Nucleus accumbens (tissue), 56 donors: ENCODE data around the gene GPRASP1.
"Not testable (repeated sequence)": the region's sequence is repeated elsewhere in the genome, so short reads cannot be mapped to it uniquely, and the experiment has no call there.

Experiments used
- DNase-seq, 56 donors: peaks; one replicate each; lab custom pipeline; 2025; lab: John Stamatoyannopoulos, UW

The GPRASP1 gene

GRCh38 chrX:102651242-102652011 is at the start of gene GPRASP1:
GPRASP1 (plus strand) TSS chrX:102651483; CDS start chrX:102653914, 2,431 bp downstream.
- DNase-seq = peak in 54 of 56 donors; percentile 2 to 81 (median 38)

- no peak for DNase-seq
These were observed 47.0 kb upstream of the GPRASP1 start for GRCh38 chrX:102604327-102604726.

- no peak for DNase-seq
These were observed 45.2 kb upstream of the GPRASP1 start for GRCh38 chrX:102606115-102606514.

DNA sequence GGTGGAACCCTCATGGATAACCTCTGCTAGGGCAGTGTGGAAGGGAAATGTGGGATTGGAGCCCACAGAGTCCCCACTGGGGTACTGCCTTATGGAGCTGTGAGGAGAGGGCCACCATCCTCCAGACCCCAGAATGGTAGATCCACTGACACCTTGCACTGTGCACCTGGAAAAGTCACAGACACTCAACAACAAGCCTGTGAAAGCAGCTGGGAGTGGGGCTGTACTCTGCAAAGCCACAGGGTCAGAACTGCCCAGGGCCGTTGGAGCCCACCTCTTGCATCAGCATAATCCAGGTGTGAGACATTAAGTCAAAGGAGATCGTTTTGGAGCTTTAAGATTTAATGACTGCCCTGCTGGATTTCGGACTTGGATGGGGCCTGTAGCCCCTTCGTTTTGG is 40.4 kb upstream of the GPRASP1 start:
- no peak for DNase-seq

DNA sequence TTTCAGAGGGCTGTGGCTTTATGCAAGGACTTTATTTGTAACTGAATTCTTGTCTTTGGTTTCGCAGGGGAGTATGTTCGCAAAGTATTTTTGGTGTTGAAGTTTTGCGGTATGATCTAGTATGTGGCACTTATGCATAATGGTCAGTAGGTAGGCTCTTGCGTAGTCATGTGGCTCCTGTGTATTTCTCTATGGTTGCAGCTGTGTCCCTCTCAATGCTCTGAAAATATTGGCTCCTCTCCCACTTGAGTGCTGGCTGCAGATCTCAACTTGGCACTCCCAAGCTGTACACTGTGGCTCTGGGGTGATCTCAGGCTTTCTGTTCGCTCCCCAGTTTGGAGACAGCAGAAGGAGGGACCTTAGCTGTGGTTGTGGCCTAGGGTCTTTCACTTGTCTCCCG is 27.2 kb upstream of the GPRASP1 start:
- peak in 9 of 56 donors; percentile 0 to 11 (median 2) for DNase-seq

DNA sequence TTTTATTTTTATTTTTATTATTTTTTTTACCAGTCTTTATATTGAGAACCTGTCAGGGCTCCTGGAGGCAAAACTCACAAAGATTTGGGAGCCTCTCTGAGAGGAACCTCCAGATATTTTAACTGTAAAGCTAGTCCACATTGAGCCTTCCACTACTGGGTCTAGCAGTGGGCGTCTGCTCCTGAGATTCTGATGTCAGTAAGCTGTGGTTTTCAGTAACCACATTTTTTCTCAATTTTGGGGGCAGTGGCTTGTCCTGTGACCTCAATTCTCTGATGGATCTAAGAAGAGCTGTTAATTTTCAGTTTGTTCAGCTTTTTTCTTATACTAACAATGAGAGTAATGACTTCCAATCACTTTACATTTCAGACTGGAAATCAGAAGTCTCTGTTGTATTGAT is 23.6 kb upstream of the GPRASP1 start:
- no peak for DNase-seq

DNA sequence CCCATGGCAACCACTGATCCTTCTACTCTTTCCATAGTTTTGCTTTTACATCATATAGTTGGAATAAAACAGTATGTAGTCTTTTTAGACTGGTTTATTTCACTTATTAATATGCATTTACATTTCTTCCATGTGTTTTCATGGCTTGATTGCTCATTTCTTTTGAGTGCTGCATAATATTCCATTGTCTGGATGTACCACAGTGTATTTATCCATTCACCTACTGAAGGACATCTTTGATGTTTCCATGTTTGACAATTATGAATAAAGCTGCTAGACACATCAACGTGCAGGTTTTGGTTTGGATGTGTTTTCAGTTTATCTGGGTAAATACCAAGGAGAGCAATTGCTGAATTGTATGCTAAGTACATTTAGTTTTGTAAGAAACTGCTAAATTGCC is 13.7 kb upstream of the GPRASP1 start:
- no peak for DNase-seq

DNA sequence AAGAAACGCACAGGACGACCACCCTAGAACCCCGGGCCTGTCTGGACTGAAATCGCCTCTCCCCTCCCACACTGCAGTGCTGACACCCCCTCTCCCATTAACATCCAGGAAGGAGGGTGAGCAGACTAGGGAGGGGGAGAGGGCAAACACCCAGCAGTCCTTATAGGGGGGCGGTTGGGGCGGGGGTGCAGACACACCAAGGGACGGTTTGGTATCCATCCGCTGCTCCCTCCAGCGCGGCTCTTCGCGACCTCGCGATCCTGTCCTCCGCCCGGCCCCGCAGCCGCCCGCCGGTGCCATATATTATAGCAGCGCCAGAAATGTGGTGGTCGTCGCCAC is 411 bp upstream of the GPRASP1 start:
- DNase-seq = peak in 5 of 56 donors; percentile 19 to 54 (median 36)

- DNase-seq = peak in 52 of 56 donors; percentile 0 to 68 (median 24)
These were observed 877 bp downstream of the GPRASP1 start for GRCh38 chrX:102652031-102652688.

GRCh38 chrX:102654696-102655095 is 3.4 kb downstream of the GPRASP1 start:
- peak in 3 of 56 donors; percentile 0 to 3 (median 2) for DNase-seq

- DNase-seq = no peak
These were observed 7.3 kb downstream of the GPRASP1 start for GRCh38 chrX:102658556-102658955.

GRCh38 chrX:102659790-102660757 is 8.8 kb downstream of the GPRASP1 start:
- DNase-seq = peak in 55 of 56 donors; percentile 3 to 89 (median 74)

GRCh38 chrX:102663820-102664219 is 12.5 kb downstream of the GPRASP1 start:
- not testable (repeated sequence) for DNase-seq

GRCh38 chrX:102667034-102667433 is 15.8 kb downstream of the GPRASP1 start:
- not testable (repeated sequence) for DNase-seq

GRCh38 chrX:102669526-102669925 is 18.2 kb downstream of the GPRASP1 start:
- DNase-seq = no peak

- no peak for DNase-seq
These were observed 21.6 kb downstream of the GPRASP1 start for GRCh38 chrX:102672856-102673255.

DNA sequence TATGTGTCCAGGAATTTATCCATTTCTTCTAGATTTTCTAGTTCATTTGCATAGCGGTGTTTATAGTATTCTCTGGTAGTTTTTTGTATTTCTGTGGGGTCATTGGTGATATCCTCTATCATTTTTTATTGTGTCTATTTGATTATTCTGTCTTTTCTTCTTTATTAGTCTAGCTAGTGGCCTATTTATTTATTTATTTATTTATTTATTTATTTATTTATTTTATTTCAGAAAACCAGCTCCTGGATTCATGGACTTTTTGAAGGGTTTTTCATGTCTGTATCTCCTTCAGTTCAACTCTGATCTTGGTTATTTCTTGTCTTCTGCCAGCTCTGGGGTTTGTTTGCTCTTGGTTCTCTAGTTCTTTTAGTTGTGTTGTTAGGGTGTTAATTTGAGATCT is 26.2 kb downstream of the GPRASP1 start:
- DNase-seq = not testable (repeated sequence)

DNA sequence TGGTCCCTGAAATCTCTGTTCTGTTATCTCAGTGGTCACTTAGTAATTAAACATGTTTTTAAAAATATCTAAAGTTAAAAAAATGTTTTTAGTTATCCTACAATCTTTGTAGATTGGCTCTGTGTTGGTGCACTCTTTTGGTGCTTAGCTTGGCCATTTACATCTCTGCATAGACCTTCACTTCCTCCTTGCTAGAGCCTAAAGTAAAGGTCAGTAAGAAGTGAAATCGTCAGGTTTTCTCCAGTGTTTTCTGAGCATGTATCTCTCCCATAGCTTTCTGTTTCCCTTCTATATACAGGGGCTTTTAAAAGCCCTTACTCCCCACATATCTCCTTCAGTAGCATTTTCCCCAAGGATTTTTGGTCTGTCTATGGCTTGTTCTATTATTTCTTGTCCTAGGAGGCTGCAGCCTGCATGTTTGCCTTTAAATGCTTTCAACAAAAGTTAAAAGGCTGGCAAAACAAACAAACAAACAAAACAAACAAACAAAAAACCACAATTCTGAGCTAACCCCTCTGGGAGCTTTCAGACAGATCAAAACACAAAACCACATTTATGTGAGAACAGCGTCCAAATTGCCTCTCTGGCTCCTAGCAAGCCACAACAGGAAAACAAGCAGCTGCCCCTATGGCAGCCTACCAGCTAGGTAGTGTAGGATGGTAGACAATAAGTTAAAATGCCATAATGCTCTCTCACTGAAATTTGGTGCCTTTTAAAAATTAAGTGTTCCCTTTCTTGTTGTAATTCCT is 33.7 kb downstream of the GPRASP1 start:
- DNase-seq = no peak

DNA sequence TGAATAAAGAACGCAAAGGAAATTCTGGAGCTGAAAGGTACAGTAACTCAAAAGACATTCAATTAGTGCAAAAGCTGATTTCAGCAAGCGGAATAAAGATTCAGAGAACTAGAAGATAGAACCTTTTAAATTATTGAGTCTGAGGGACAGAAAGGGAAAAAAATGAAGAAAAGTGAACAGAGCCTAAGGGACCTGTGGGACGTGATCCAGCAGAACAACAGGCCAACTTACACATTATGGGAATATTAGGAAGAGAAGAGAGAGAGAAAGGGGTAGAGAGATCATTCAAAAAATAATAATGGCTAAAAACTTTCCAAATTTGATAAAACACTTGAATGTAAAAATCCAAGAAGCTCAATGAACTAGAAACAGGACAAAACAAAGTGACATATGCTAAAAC is 43.5 kb downstream of the GPRASP1 start:
- DNase-seq = no peak

DNA sequence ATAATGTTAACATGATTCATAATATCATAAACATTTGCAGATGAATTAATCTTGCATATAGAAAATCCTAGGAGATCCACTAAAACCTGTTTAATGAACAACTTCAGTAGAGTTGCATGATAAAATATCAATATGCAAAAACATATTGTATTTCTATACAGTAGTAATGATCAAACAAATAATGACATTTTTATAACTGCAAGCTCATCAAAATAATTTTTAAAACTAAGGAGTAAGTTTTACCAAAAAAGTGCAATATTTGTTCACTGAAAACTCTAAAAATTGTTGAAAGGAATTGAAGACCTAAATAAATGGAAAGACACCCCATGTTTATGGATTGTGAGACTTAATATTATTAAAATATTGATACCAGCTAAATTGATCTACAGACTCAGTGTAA is 45.0 kb downstream of the GPRASP1 start:
- no peak for DNase-seq
